ENCODE measurements around the gene SYNE1. TPM values are rescaled to one million over a fixed set of nuclear protein-coding genes. Genes with fewer than 3 reads are reported as not detected.

Gene SYNE1
- total and polyA plus RNA-seq, 2 of the 8 experiments (the other 6 are each of a cell fraction or from before 2014, with no cell fraction given): 2.8 to 5.5 TPM

DNA sequence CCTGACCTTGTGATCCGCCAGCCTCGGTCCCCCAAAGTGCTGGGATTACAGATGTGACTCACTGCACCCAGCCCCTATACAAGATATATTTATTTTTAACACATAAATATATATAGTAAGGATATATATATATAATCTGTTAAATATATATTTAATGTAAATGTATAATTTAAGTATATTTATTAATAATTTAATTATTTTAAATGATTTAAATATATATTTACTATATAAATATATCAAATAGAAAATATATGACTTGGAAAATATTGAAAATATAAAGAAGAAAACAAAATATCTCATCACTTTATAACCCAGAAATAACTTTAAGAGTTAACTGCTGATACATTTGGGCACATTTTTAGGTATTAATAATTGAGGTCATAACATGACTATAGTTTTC lies 324.7 kb downstream of the SYNE1 start:
- no peak overlapping the region for H4K8ac ChIP-seq (ENCODE audit: extremely low read depth, insufficient read depth, low read length)
- no peak overlapping the region for H3K4me2 ChIP-seq (ENCODE audit: insufficient read depth in 1 of 2, low read depth in 2 of 2, low read length in 2 of 2)
- H3K4ac ChIP-seq (replicated peaks; ENCODE audit: insufficient read length, low read depth, low read length): no peak overlapping the region
- H2AFZ ChIP-seq (ENCODE audit: low read length): no peak overlapping the region
- no peaks in the 10 kb centered on the region for H3K9me3 ChIP-seq (ENCODE audit: insufficient read depth in 2 of 2, low read depth in 1 of 2, low read length in 1 of 2)
- H3K18ac ChIP-seq (ENCODE audit: extremely low read depth, low read length): no peak overlapping the region
- no peaks in the 10 kb centered on the region for H3K79me1 ChIP-seq (ENCODE audit: low read depth, low read length)
- no peak overlapping the region for H2BK120ac ChIP-seq (replicated peaks; ENCODE audit: low read depth, low read length)
- WGBS, 2 experiments (ENCODE audit: extremely low coverage in 1 of 2, insufficient coverage in 1 of 2, insufficient read length in 1 of 2, insufficient replicate concordance in 2 of 2, low coverage in 1 of 2, low lambda C conversion rate in 2 of 2, missing lambda C conversion rate in 1 of 2): 97% methylated on average over 2 of the region's 2 CpGs; no CpG with 5 or more reads in 1 of the 2 experiments
- TF ChIP-seq CBX5 (IDR thresholded peaks at IDR 0.05; ENCODE audit: low read depth, low read length) (no peak), SUZ12 (IDR thresholded peaks at IDR 0.05; ENCODE audit: low read length) (no peak), SIX5 (IDR thresholded peaks at IDR 0.05; ENCODE audit: low read depth, low read length) (no peak), FOSL1 (IDR thresholded peaks at IDR 0.05; ENCODE audit: insufficient read depth, low read depth, low read length) (no peak), SIN3A (conservative IDR thresholded peaks at IDR 0.05 in 1 of 2, IDR thresholded peaks at IDR 0.05 in 1 of 2; ENCODE audit: low read depth in 1 of 2, low read length in 2 of 2) (no peak), POLR2AphosphoS5 (IDR thresholded peaks at IDR 0.05; ENCODE audit: low read depth, low read length) (no peak), JUN (IDR thresholded peaks at IDR 0.05; ENCODE audit: low read depth, low read length) (no peak), ATF3 (IDR thresholded peaks at IDR 0.05; ENCODE audit: insufficient read depth, low read depth, low read length) (no peak), GTF2F1 (IDR thresholded peaks at IDR 0.05; ENCODE audit: borderline replicate concordance, low read depth, low read length) (no peak)
- H2AK5ac ChIP-seq (ENCODE audit: low read depth, low read length): no peak overlapping the region
- no peak overlapping the region for H3K14ac ChIP-seq (ENCODE audit: insufficient read length)
- H3K27ac ChIP-seq (ENCODE audit: low read depth, low read length): no peak overlapping the region
- H3K36me3 ChIP-seq (ENCODE audit: control insufficient read depth in 2 of 4, insufficient read depth in 4 of 4, low read length in 3 of 4): no peaks in the 10 kb centered on the region
- no peak overlapping the region for H2BK15ac ChIP-seq (ENCODE audit: low read length)
- no peak overlapping the region for H3K9ac ChIP-seq (replicated peaks in 1 of 4; ENCODE audit: extremely low read depth in 1 of 4, low read depth in 3 of 4, low read length in 3 of 4)
- H3K23me2 ChIP-seq (ENCODE audit: low read depth, low read length): no peaks in the 10 kb centered on the region
- no peak overlapping the region for H3K4me3 ChIP-seq (ENCODE audit: extremely low read depth in 1 of 4, insufficient read depth in 2 of 4, low read depth in 3 of 4, low read length in 4 of 4)
- no peaks in the 10 kb centered on the region for H3K79me2 ChIP-seq (ENCODE audit: control insufficient read depth in 1 of 2, insufficient read depth in 2 of 2, low read length in 2 of 2)
- CTCF ChIA-PET (ENCODE audit: partially characterized antibody): interaction anchor here (0.7 kb wide), 1 partner anchor 249 kb away, joined by 3 read pairs; no protein-coding TSS in a partner anchor
- no peaks in the 10 kb centered on the region for H4K20me1 ChIP-seq (replicated peaks in 1 of 2; ENCODE audit: control insufficient read depth in 1 of 2, insufficient read depth in 2 of 2, low read length in 2 of 2)
- no peak overlapping the region for H4K91ac ChIP-seq (replicated peaks; ENCODE audit: insufficient read length, low read length)
- no peak overlapping the region for H2BK12ac ChIP-seq (ENCODE audit: low read depth, low read length)
- FAIRE-seq: no peak
- H3K23ac ChIP-seq (ENCODE audit: insufficient read length): no peak overlapping the region
- no peak for DNase-seq (ENCODE audit: low read depth in 1 of 2, low spot score in 2 of 2)
- H2BK5ac ChIP-seq (ENCODE audit: low read depth, low read length): no peak overlapping the region
- no peak overlapping the region for H3K56ac ChIP-seq (replicated peaks; ENCODE audit: insufficient read length, low read depth, low read length)
- no peak overlapping the region for H2BK20ac ChIP-seq (ENCODE audit: low read length)
- H3K27me3 ChIP-seq (replicated peaks in 1 of 4; ENCODE audit: control insufficient read depth in 3 of 4, extremely low read depth in 1 of 4, insufficient read depth in 3 of 4, low read length in 3 of 4): no peaks in the 10 kb centered on the region
- POLR2A ChIA-PET (ENCODE audit: partially characterized antibody): no interaction called here
- H4K5ac ChIP-seq (ENCODE audit: insufficient read length, low read depth, low read length): no peak overlapping the region
- no peaks in the 10 kb centered on the region for H3K4me1 ChIP-seq (replicated peaks in 1 of 4; ENCODE audit: control insufficient read depth in 3 of 4, insufficient read depth in 4 of 4, low read length in 3 of 4)

Data from H1 (cell line).